AG09309 (cell line): ENCODE measurements around the gene FOXP4.

Source experiments
- DNase-seq: peaks from one replicate; pipeline ENCODE4 v3.0.0-alpha.2; 2010; ENCODE audit warnings: low read depth
- H3K4me3 ChIP-seq: 2 replicates; pipeline ENCODE4 v1.5.1; 2011; ENCODE audit warnings: mild to moderate bottlenecking, low read depth, low read length, moderate library complexity; ENCODE audit not compliant: control insufficient read depth
- TF ChIP-seq, protein P1 (sequence below): IDR thresholded peaks from 2 replicates; pipeline ENCODE4 v1.5.1; 2011; ENCODE audit warnings: mild to moderate bottlenecking, low read depth, low read length, inconsistent platforms; ENCODE audit not compliant: insufficient read depth, control insufficient read depth; ENCODE audit errors: missing control alignments

FOXP4 gene

DNA sequence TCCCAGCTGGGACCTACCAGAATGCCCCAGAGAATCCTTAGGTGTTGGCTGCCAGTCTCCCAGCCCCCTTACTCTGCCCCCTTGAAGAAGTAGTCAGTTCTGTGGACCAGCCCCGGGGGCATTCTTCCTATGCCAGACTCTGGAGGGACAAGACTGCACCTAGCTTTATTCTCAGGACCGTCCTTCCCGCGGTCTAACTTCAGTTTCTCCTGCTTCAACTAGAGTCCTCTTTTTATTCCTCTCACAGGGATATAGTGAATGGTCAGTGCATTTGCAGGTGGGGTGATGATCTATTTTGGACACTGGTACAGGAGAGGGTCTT is 56.2 kb downstream of the FOXP4 start:
- H3K4me3 ChIP-seq: no peak overlapping the region

DNA sequence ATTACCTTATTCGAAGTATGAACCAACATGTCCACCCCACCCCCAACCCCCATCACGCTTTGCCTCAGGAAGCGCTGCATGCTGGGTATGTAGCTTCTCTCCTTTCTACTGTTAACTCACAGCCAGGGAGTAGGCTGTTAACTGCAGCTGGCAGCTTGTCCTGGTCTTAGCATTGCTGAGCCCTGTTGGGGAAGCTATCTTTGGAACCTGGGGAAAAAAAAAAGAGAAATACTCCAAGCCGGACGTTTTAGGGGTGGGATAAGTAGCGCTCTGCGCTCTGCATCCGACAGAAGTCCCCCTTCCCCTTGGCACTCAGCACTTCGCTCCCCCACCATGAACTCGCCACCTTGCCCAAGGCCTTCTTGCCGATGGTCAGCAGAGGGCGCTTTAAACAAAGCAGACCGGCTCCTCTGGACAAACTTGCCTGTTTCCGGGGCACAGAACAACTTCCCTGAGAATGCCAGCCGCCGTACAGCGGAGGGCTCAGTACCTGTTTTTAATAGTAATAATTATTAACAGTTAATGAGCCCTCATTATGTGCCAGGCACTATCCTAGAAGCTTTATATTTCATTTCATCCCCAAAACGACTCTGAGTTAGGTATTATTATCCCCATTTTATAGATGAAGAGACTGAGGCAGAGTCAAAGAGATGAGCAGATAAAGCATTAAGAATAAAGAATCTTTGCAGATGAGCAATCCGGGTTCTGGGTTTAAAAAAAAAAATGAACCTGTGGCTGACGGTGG is 56.9 kb downstream of the FOXP4 start:
- DNase-seq: peak; percentile 38
- H3K4me3 ChIP-seq: peak overlapping the region; percentile 11; the same call in 1 of the 2 replicates
- TF ChIP-seq, protein P1, sequence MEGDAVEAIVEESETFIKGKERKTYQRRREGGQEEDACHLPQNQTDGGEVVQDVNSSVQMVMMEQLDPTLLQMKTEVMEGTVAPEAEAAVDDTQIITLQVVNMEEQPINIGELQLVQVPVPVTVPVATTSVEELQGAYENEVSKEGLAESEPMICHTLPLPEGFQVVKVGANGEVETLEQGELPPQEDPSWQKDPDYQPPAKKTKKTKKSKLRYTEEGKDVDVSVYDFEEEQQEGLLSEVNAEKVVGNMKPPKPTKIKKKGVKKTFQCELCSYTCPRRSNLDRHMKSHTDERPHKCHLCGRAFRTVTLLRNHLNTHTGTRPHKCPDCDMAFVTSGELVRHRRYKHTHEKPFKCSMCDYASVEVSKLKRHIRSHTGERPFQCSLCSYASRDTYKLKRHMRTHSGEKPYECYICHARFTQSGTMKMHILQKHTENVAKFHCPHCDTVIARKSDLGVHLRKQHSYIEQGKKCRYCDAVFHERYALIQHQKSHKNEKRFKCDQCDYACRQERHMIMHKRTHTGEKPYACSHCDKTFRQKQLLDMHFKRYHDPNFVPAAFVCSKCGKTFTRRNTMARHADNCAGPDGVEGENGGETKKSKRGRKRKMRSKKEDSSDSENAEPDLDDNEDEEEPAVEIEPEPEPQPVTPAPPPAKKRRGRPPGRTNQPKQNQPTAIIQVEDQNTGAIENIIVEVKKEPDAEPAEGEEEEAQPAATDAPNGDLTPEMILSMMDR: peak; percentile 93

More for the DNA sequence above, 56.2 kb downstream of the FOXP4 start:
- TF ChIP-seq, protein P1: no peak
- no peak for DNase-seq

DNA sequence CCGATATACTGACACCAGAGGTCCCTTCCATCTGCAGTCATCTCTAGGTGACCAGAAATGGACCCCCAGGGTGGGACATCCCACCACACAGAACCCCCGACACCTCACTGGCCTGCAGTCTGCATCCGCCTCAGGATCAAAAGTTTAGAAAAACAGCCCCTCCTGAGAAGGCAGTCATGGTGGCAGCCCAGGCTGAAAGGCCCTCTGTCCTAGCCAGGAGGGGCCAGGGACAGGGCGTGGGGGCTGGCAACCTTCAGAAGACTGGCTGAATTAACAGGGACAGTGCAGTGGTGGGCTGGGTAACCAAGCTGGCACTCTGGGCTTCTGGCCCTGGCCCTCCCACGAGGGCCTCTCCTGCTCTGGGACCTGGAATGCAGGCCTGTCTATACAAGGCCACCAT is 57.8 kb downstream of the FOXP4 start:
- TF ChIP-seq, protein P1: no peak
- H3K4me3 ChIP-seq: no peak overlapping the region
- no peak for DNase-seq

DNA sequence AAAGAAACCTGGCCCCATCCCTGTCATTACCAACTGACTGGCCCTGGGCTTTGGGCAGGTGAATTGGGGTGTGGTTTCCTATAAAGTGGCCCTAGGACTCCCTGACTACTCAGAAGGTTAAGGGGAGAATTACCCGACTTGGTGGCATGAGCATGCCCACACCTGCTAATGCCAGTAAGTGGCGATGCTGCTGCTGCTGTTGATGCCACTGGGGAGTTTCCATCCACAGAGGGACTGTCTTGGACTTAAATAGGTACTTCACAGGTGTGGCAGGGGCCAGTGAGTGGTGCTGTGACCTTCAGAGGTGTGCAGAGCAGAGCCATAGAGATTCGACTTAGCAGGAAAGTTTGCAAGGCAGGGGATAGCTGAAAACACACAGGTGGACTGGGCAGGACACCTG is 59.5 kb downstream of the FOXP4 start:
- no peak overlapping the region for H3K4me3 ChIP-seq
- TF ChIP-seq, protein P1: no peak
- no peak for DNase-seq

DNA sequence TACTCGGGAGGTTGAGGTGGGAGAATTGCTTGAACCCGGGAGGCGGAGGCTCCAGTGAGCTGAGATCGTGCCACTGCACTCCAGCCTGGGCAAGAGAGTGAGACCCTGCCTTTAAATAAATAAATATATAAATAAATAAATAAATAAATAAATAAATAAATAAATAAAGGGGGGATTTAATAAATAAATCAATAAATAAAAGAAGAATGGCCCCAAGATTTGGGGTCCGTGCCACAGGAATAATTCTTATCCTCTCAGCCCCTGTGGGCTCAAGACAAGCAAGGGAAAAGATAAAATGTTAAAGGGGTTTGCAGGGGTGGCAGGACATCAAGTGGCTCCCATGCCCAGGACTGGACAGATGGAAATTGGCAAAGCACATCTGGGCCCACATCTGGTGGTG is 60.9 kb downstream of the FOXP4 start:
- TF ChIP-seq, protein P1: no peak
- no peak for DNase-seq
- H3K4me3 ChIP-seq: no peak overlapping the region

DNA sequence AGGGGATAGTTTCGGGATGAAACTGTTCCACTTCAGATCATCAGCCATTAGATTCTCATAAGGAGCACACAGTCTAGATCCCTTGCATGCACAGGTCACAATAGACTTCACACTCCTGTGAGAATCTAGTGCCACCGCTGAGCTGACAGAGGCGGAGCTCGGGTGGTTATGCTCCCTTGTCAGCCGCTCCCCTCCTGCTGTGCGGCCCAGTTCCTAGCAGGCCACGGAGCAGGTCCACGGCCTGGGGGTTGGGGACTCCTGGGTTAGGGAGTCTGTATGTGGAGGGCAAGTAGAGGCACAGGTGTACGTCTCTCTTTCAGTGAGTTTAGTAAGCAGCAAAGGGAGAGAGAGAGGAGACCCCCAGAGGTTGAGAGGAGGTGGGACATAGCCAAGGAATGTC is 61.6 kb downstream of the FOXP4 start:
- no peak overlapping the region for H3K4me3 ChIP-seq
- TF ChIP-seq, protein P1: no peak
- DNase-seq: no peak

DNA sequence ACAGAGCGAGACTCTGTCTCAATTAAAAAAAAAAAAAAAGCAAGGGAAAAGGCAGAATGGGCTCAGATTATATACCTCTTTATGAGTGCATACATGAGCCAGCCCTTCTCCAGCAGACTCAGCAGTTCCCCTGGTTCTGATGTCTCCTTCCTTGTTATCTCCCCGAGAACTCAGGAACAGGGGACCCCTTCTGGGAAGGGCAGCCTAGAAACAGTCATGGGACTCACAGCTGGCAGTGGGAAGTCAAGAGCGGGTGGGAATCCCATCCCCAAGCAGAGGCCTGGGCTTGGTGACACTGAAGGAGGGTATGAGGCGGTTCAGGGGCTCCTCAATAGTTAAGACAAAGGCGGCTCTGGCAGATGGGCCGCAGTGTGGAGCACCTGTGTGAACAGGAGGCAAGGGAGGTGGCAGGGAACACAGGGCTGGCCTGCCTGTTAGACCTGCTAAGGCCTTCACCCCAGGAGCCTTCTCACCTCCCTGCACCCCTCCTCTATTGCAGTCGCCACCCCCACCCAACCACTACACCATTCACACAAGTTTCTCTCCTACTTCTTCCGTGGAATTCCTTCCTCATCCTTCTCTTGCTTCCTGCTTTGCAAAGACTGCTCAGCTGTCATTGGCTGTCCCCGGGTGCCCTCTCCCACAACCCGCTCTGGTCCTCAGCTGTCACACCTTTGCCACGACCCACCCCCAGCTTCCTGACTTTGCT is 62.4 kb downstream of the FOXP4 start:
- H3K4me3 ChIP-seq: no peak overlapping the region
- TF ChIP-seq, protein P1: no peak
- no peak for DNase-seq
